Liver (tissue), 9 donors: ENCODE data around the gene PAX6. TPM values are rescaled to one million over a fixed set of nuclear protein-coding genes. Genes with fewer than 3 reads are reported as not detected.

ENCODE experiments used
- DNase-seq: peaks from one replicate; pipeline ENCODE4 v3.0.0-alpha.2; 2017; ENCODE audit warnings: low spot score
- H3K27ac ChIP-seq, 2 donors: one replicate each; pipeline ENCODE4 v1.7.0; 2013; ENCODE audit warnings: inconsistent platforms in 2 of 2, low read length in 2 of 2, control low read depth in 1 of 2, low read depth in 1 of 2, mild to moderate bottlenecking in 1 of 2
- H3K27me3 ChIP-seq, 4 donors: one replicate each; pipeline versions ENCODE4 v1.6.1 to v1.7.0; 2013; ENCODE audit warnings: low read length in 3 of 4, inconsistent platforms in 1 of 4, mild to moderate bottlenecking in 1 of 4, moderate library complexity in 1 of 4; ENCODE audit not compliant: control insufficient read depth in 4 of 4, insufficient read depth in 4 of 4
- H3K36me3 ChIP-seq, 4 donors: one replicate each; pipeline versions ENCODE4 v1.6.1 to v1.7.0; 2013; ENCODE audit warnings: low read length in 3 of 4, mild to moderate bottlenecking in 3 of 4, low read depth in 1 of 4, moderate library complexity in 1 of 4; ENCODE audit not compliant: control insufficient read depth in 4 of 4, insufficient read depth in 3 of 4
- H3K4me1 ChIP-seq, 4 donors: one replicate each; pipeline versions ENCODE4 v1.6.1 to v1.7.0; 2013; ENCODE audit warnings: low read length in 3 of 4, mild to moderate bottlenecking in 3 of 4, moderate library complexity in 1 of 4; ENCODE audit not compliant: control insufficient read depth in 4 of 4, insufficient read depth in 4 of 4
- H3K4me3 ChIP-seq, 3 donors: one replicate each; pipeline versions ENCODE4 v1.6.1 to v1.7.0; 2013; ENCODE audit warnings: low read length in 3 of 3, control low read depth in 1 of 3, low read depth in 1 of 3, mild to moderate bottlenecking in 1 of 3
- H3K9ac ChIP-seq, 2 donors: one replicate each; pipeline ENCODE4 v1.7.0; 2013; ENCODE audit warnings: low read length in 2 of 2, mild to moderate bottlenecking in 2 of 2, moderate library complexity in 2 of 2, control low read depth in 1 of 2, low read depth in 1 of 2
- H3K9me3 ChIP-seq, 4 donors: one replicate each; pipeline versions ENCODE4 v1.6.1 to v1.7.0; 2013; ENCODE audit warnings: low read length in 3 of 4; ENCODE audit not compliant: control insufficient read depth in 4 of 4
- EGR1 ChIP-seq, 2 donors: IDR thresholded peaks; 2 replicates each; pipeline ENCODE4 v1.6.1; 2016 to 2018; ENCODE audit warnings: antibody characterized with exemption in 2 of 2, low read depth in 2 of 2
- FOXA1 ChIP-seq: IDR thresholded peaks from 2 replicates; pipeline ENCODE4 v1.6.1; 2016; ENCODE audit warnings: antibody characterized with exemption
- FOXA2 ChIP-seq: IDR thresholded peaks from 2 replicates; pipeline ENCODE4 v1.6.1; 2016; ENCODE audit warnings: antibody characterized with exemption
- GABPA ChIP-seq, 2 donors: IDR thresholded peaks in 1 of 2; conservative IDR thresholded peaks in 1 of 2; 2 replicates each; pipeline ENCODE4 v1.6.1; 2016; ENCODE audit warnings: antibody characterized with exemption in 2 of 2, mild to moderate bottlenecking in 1 of 2, moderate library complexity in 1 of 2
- HNF4A ChIP-seq, 2 donors: conservative IDR thresholded peaks; 2 replicates each; pipeline ENCODE4 v1.6.1; 2016; ENCODE audit warnings: antibody characterized with exemption in 2 of 2, mild to moderate bottlenecking in 2 of 2
- HNF4G ChIP-seq: IDR thresholded peaks from 2 replicates; pipeline ENCODE4 v1.6.1; 2016; ENCODE audit warnings: antibody characterized with exemption
- JUND ChIP-seq, 2 donors: IDR thresholded peaks; 2 replicates each; pipeline ENCODE4 v1.6.1; 2016; ENCODE audit warnings: antibody characterized with exemption in 2 of 2
- NR2F2 ChIP-seq: IDR thresholded peaks from 2 replicates; pipeline ENCODE4 v1.6.1; 2016; ENCODE audit warnings: antibody characterized with exemption
- RAD21 ChIP-seq, 2 donors: IDR thresholded peaks; 2 replicates each; pipeline ENCODE4 v1.6.1; 2016; ENCODE audit warnings: antibody characterized with exemption in 2 of 2, mild to moderate bottlenecking in 2 of 2
- RXRA ChIP-seq, 2 donors: IDR thresholded peaks; 2 replicates each; pipeline ENCODE4 v1.6.1; 2017 to 2018; ENCODE audit warnings: antibody characterized with exemption in 2 of 2, mild to moderate bottlenecking in 1 of 2
- SP1 ChIP-seq: IDR thresholded peaks from 2 replicates; pipeline ENCODE4 v1.6.1; 2018; ENCODE audit warnings: antibody characterized with exemption, mild to moderate bottlenecking
- TAF1 ChIP-seq: conservative IDR thresholded peaks from 2 replicates; pipeline ENCODE4 v1.6.1; 2016; ENCODE audit warnings: antibody characterized with exemption, mild to moderate bottlenecking
- YY1 ChIP-seq: IDR thresholded peaks from 2 replicates; pipeline ENCODE4 v1.6.1; 2016; ENCODE audit warnings: antibody characterized with exemption, mild to moderate bottlenecking
- WGBS: extraction: QIAGEN DNeasy Blood & Tissue Kit; methylation state at CpG from one replicate; pipeline ENCODE4 v1.1.7; 2013; 5-methylcytosine and 5-hydroxymethylcytosine counted together
- polyA plus RNA-seq, 2 donors: library from polyadenylated mRNA; stranded (reverse) in 1 of 2; unstranded in 1 of 2; fragments of 200-250 nt in 1 of 2; fragments of >200 nt in 1 of 2; fragmentation: Nextera tagmentation in 1 of 2; extraction: Ambion mirVana in 1 of 2; gene quantifications; one replicate each; pipeline versions ENCODE4 v1.2.1 to v1.2.3, GENCODE V29; 2013 to 2015
- total RNA-seq, 2 donors: library from RNA; depleted of rRNA; stranded (reverse); fragments of >200 nt; gene quantifications; one replicate each; pipeline ENCODE4 v1.2.3, GENCODE V29; 2014
- TF ChIP-seq, protein P1 (sequence below): IDR thresholded peaks from 2 replicates; pipeline ENCODE4 v1.6.1; 2016; ENCODE audit warnings: antibody characterized with exemption
- TF ChIP-seq, protein P2 (sequence below): fragments of 150-350 bp; IDR thresholded peaks from 2 replicates; pipeline ENCODE4 v1.5.1; 2017; ENCODE audit warnings: improper control_type of control experiment, low read depth, low read length; ENCODE audit not compliant: missing input control
- TF ChIP-seq, protein P3 (sequence below): IDR thresholded peaks from 2 replicates; pipeline ENCODE4 v1.6.1; 2016; ENCODE audit warnings: antibody characterized with exemption
- TF ChIP-seq, protein P4 (sequence below): IDR thresholded peaks from 2 replicates; pipeline ENCODE4 v1.6.1; 2016; ENCODE audit warnings: antibody characterized with exemption, mild to moderate bottlenecking
- TF ChIP-seq, protein P5 (sequence below): IDR thresholded peaks from 2 replicates; pipeline ENCODE4 v1.6.1; 2016; ENCODE audit warnings: antibody characterized with exemption
- donor health status: healthy.
- donor health status: healthy.
- donor health status: healthy.
- donor health status: healthy.
- donor health status: healthy.

The PAX6 gene
- total and polyA plus RNA-seq, 4 donors, result not detected

DNA sequence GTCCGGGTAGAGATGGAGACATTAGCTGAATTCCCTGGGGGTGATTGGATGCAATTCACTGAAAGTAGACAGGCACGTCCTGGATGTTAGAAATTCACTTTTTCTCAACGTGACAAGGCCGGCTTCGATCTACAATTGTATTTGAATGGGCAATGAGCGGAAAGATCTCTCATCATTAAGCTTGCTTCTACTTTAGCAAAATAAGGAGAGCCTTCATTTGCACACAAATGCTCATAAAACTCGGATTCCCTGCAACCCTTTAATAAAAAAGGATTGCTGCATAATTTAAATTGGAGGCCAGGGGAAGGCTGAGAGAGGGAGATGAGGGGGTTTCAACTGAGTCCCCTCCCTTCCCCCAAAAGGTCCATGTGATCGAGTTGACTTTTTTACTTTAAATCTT, 10.6 kb upstream of the PAX6 start:
- TF ChIP-seq NR2F2 (no peak), RAD21 (IDR thresholded peaks at IDR 0.05) (no peak), FOXA2 (no peak), RXRA (IDR thresholded peaks at IDR 0.05) (no peak), SP1 (no peak), HNF4A (conservative IDR thresholded peaks at IDR 0.05) (no peak), GABPA (IDR thresholded peaks at IDR 0.05 in 1 of 2, conservative IDR thresholded peaks at IDR 0.05 in 1 of 2) (no peak), HNF4G (no peak), FOXA1 (no peak), TAF1 (no peak), YY1 (no peak), EGR1 (IDR thresholded peaks at IDR 0.05; ENCODE audit: low read depth in 2 of 2) (no peak), JUND (IDR thresholded peaks at IDR 0.05) (no peak)
- TF ChIP-seq, protein P1, sequence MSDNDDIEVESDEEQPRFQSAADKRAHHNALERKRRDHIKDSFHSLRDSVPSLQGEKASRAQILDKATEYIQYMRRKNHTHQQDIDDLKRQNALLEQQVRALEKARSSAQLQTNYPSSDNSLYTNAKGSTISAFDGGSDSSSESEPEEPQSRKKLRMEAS, result no peak
- TF ChIP-seq, protein P2, sequence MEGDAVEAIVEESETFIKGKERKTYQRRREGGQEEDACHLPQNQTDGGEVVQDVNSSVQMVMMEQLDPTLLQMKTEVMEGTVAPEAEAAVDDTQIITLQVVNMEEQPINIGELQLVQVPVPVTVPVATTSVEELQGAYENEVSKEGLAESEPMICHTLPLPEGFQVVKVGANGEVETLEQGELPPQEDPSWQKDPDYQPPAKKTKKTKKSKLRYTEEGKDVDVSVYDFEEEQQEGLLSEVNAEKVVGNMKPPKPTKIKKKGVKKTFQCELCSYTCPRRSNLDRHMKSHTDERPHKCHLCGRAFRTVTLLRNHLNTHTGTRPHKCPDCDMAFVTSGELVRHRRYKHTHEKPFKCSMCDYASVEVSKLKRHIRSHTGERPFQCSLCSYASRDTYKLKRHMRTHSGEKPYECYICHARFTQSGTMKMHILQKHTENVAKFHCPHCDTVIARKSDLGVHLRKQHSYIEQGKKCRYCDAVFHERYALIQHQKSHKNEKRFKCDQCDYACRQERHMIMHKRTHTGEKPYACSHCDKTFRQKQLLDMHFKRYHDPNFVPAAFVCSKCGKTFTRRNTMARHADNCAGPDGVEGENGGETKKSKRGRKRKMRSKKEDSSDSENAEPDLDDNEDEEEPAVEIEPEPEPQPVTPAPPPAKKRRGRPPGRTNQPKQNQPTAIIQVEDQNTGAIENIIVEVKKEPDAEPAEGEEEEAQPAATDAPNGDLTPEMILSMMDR, result no peak
- TF ChIP-seq, protein P3, sequence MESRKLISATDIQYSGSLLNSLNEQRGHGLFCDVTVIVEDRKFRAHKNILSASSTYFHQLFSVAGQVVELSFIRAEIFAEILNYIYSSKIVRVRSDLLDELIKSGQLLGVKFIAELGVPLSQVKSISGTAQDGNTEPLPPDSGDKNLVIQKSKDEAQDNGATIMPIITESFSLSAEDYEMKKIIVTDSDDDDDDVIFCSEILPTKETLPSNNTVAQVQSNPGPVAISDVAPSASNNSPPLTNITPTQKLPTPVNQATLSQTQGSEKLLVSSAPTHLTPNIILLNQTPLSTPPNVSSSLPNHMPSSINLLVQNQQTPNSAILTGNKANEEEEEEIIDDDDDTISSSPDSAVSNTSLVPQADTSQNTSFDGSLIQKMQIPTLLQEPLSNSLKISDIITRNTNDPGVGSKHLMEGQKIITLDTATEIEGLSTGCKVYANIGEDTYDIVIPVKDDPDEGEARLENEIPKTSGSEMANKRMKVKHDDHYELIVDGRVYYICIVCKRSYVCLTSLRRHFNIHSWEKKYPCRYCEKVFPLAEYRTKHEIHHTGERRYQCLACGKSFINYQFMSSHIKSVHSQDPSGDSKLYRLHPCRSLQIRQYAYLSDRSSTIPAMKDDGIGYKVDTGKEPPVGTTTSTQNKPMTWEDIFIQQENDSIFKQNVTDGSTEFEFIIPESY, result no peak
- TF ChIP-seq, protein P4, sequence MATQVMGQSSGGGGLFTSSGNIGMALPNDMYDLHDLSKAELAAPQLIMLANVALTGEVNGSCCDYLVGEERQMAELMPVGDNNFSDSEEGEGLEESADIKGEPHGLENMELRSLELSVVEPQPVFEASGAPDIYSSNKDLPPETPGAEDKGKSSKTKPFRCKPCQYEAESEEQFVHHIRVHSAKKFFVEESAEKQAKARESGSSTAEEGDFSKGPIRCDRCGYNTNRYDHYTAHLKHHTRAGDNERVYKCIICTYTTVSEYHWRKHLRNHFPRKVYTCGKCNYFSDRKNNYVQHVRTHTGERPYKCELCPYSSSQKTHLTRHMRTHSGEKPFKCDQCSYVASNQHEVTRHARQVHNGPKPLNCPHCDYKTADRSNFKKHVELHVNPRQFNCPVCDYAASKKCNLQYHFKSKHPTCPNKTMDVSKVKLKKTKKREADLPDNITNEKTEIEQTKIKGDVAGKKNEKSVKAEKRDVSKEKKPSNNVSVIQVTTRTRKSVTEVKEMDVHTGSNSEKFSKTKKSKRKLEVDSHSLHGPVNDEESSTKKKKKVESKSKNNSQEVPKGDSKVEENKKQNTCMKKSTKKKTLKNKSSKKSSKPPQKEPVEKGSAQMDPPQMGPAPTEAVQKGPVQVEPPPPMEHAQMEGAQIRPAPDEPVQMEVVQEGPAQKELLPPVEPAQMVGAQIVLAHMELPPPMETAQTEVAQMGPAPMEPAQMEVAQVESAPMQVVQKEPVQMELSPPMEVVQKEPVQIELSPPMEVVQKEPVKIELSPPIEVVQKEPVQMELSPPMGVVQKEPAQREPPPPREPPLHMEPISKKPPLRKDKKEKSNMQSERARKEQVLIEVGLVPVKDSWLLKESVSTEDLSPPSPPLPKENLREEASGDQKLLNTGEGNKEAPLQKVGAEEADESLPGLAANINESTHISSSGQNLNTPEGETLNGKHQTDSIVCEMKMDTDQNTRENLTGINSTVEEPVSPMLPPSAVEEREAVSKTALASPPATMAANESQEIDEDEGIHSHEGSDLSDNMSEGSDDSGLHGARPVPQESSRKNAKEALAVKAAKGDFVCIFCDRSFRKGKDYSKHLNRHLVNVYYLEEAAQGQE, result no peak
- TF ChIP-seq, protein P5, sequence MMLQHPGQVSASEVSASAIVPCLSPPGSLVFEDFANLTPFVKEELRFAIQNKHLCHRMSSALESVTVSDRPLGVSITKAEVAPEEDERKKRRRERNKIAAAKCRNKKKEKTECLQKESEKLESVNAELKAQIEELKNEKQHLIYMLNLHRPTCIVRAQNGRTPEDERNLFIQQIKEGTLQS, result no peak
- no peak for DNase-seq
- H3K9ac ChIP-seq, result no peak overlapping the region
- peaks cover 0 to 5% (median 0%) of the 10 kb centered on the region in 4 donors for H3K9me3 ChIP-seq
- peaks cover 0 to 44% (median 32%) of the 10 kb centered on the region in 4 donors for H3K27me3 ChIP-seq
- H3K27ac ChIP-seq, result no peak overlapping the region
- H3K36me3 ChIP-seq, result no peaks in the 10 kb centered on the region
- peaks cover 9 to 19% (median 12%) of the 10 kb centered on the region in 4 donors for H3K4me1 ChIP-seq
- H3K4me3 ChIP-seq, result no peak overlapping the region
- 13% methylated on average over 8 of the region's 8 CpGs for WGBS
